ENCODE data around the gene PCDHAC2. TPM values are rescaled to one million over a fixed set of nuclear protein-coding genes. Genes with fewer than 3 reads are reported as not detected.

Gene PCDHAC2
- total RNA-seq, result 14.1 and 16.8 TPM in 2 replicates

- H3K4me3 ChIP-seq (ENCODE audit: low read depth, low read length), result peak within 1 kb of the TSS; percentile 55
- DNase-seq (ENCODE audit: low read depth), result peak; percentile 45
- no peak for FAIRE-seq
- H3K27me3 ChIP-seq (ENCODE audit: control insufficient read depth, insufficient read depth, low read length), result no peaks in the 10 kb centered on the region
- no peak for TF ChIP-seq CTCF (IDR thresholded peaks at IDR 0.05; ENCODE audit: insufficient read depth, low read length, severe bottlenecking)
- no peaks in the 10 kb centered on the region for H3K36me3 ChIP-seq (ENCODE audit: control insufficient read depth, insufficient read depth, low read length)
Measured at GRCh38 chr5:140966293-140967225, at the start of gene PCDHAC2. PCDHAC2 (plus strand) TSS chr5:140966476; CDS start chr5:140966767, 291 bp downstream.

DNA sequence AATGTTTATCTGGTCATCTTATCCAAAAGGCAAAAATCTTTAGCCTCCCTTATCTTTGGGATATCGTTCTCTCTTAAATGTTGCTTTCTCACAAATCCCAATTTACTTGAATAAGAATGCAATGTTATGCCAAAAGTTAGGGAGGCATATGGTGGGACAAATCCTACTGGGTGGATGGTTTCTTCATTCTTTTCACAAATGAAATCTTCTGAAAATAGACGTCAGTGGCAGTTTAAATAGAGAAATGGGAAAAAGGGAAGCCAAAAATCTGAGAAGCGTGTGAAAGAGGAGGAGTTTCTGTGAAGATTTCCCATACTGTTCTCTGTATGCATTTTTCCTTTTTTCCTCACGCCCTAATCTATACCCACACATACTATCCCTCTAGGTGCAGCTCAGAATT lies 42.7 kb upstream of the PCDHAC2 start:
- no peak for TF ChIP-seq CTCF (IDR thresholded peaks at IDR 0.05; ENCODE audit: insufficient read depth, low read length, severe bottlenecking)
- FAIRE-seq (no peak), DNase-seq (ENCODE audit: low read depth) (no peak)
- no peaks in the 10 kb centered on the region for H3K36me3 ChIP-seq (ENCODE audit: control insufficient read depth, insufficient read depth, low read length)
- H3K27me3 ChIP-seq (ENCODE audit: control insufficient read depth, insufficient read depth, low read length), result peaks cover 13% of the 10 kb centered on the region
- H3K4me3 ChIP-seq (ENCODE audit: low read depth, low read length), result no peak overlapping the region

DNA sequence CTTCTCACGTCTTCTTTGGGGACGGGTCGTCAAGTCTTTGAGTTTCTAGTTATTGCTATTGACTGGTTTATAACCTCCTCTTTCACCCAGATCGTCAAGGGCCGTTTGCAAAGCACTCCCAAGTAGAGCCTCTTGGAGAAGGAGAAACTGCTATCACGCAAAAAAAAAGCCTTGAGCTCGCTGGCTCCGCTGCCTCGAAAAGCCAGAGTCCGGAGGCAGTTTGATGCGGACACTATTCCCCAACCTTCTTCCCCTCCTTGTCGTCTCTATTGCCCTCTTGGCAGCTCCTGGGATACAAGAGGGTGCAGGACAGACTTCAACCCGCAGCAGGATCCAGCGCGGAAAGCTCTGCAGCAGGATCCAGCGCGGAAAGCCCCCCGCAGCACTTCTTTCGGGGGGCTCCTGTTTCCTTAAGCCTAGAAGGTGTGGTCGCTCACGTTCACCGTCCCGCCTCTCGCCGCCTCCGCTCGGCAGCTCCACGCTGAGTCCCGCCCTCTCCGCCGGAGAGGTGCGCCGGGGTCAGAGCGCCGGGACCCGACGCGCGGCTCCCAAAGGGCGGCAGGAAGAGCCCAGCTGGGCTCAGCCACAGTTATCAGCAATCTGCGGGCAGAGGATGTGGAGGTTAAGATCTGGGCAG lies 40.4 kb upstream of the PCDHAC2 start, which contains the start of gene PCDHAC1:
Gene PCDHAC1, plus strand, starts transcription at position 494 of the 637 bp plus-strand sequence. CDS start 594 bp downstream, outside the sequence.
- no peak for TF ChIP-seq CTCF (IDR thresholded peaks at IDR 0.05; ENCODE audit: insufficient read depth, low read length, severe bottlenecking)
- no peaks in the 10 kb centered on the region for H3K36me3 ChIP-seq (ENCODE audit: control insufficient read depth, insufficient read depth, low read length)
- peak within 1 kb of the TSS; percentile 41 for H3K4me3 ChIP-seq (ENCODE audit: low read depth, low read length)
- peaks cover 13% of the 10 kb centered on the region for H3K27me3 ChIP-seq (ENCODE audit: control insufficient read depth, insufficient read depth, low read length)
- DNase-seq (ENCODE audit: low read depth), result no peak
- FAIRE-seq, result no peak

DNA sequence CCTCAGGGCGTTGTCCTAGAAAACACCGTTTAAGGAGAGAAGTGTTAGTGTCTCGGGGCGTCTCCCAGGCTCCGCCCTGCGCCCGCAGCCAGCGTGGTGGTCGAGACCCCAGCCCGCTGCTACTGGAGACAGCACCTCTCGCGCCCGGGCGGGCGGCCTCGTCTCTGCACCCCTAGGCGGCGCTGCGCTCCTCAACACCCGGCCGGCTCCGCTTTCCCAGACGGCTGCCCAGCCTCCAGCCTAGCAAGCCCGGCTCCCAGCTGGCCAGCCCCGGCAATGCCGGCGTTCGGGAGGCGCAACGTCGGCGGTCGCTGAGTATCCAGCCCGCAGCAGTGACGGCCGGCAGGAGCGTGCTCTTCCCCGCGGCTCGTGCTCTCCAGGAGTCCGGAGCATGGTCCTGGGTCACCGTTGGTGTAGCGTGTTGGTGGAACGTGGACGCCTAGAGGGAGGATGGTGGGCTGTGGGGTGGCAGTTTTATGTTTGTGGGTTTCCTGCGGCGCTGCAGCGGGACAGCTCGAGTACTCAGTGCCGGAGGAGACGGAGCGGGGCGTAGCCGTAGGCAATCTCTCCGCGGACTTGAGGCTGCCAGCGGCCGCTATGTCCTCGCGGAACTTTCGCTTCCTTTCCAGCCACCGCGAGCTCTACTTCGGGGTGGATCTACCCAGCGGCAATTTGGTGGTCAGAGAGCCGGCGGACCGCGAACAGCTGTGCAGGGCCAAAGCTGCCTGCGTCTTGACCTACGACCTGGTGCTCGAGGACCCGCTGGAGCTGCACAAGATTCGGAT lies 39.6 kb upstream of the PCDHAC2 start:
- peaks cover 13% of the 10 kb centered on the region for H3K27me3 ChIP-seq (ENCODE audit: control insufficient read depth, insufficient read depth, low read length)
- peak; percentile 99 for TF ChIP-seq CTCF (IDR thresholded peaks at IDR 0.05; ENCODE audit: insufficient read depth, low read length, severe bottlenecking)
- H3K4me3 ChIP-seq (ENCODE audit: low read depth, low read length), result peak overlapping the region; percentile 41
- no peaks in the 10 kb centered on the region for H3K36me3 ChIP-seq (ENCODE audit: control insufficient read depth, insufficient read depth, low read length)
- peak; percentile 56 for DNase-seq (ENCODE audit: low read depth)
- no peak for FAIRE-seq

GRCh38 chr5:140927228-140927573 lies 39.1 kb upstream of the PCDHAC2 start:
- Histone ChIP-seq H3K36me3 (ENCODE audit: control insufficient read depth, insufficient read depth, low read length) (no peaks in the 10 kb centered on the region), H3K27me3 (ENCODE audit: control insufficient read depth, insufficient read depth, low read length) (peaks cover 13% of the 10 kb centered on the region), H3K4me3 (ENCODE audit: low read depth, low read length) (peak overlapping the region; percentile 41)
- DNase-seq (ENCODE audit: low read depth), result peak; percentile 10
- FAIRE-seq, result no peak
- TF ChIP-seq CTCF (IDR thresholded peaks at IDR 0.05; ENCODE audit: insufficient read depth, low read length, severe bottlenecking), result no peak

Data from bronchial epithelial cell (primary cell).